DND-41 (cell line): Measurements from ENCODE around the gene PCNX2.

Source experiments
- ATAC-seq: fragments of 200-7000 bp; cut with Tn5 transposase; 3 replicates; pipeline ENCODE4 v1.9.1; 2021; ENCODE audit warnings: low read depth; ENCODE audit not compliant: insufficient read depth
- DNase-seq: peaks from one replicate; pipeline ENCODE4 v3.0.0-alpha.2; 2020
- H2AFZ ChIP-seq: 2 replicates; pipeline ENCODE4 v1.6.0; 2012; ENCODE audit warnings: low read depth, low read length
- H3K27ac ChIP-seq: 2 replicates; pipeline ENCODE4 v1.5.1; 2012; ENCODE audit warnings: low read length, inconsistent platforms
- H3K27me3 ChIP-seq: fragments of 200-600 bp; sonication (generic); 2 replicates; pipeline ENCODE4 v1.6.0; 2012; ENCODE audit warnings: low read length, mild to moderate bottlenecking, inconsistent platforms; ENCODE audit not compliant: insufficient read depth, poor library complexity
- H3K36me3 ChIP-seq: 2 replicates; pipeline ENCODE4 v1.5.1; 2012; ENCODE audit warnings: low read length, inconsistent platforms; ENCODE audit not compliant: insufficient read depth
- H3K4me1 ChIP-seq: 2 replicates; pipeline ENCODE4 v1.5.1; 2012; ENCODE audit warnings: mild to moderate bottlenecking, low read length; ENCODE audit not compliant: insufficient read depth
- H3K4me2 ChIP-seq: 2 replicates; pipeline ENCODE4 v1.6.0; 2012; ENCODE audit warnings: mild to moderate bottlenecking, moderate library complexity, low read length, inconsistent platforms; ENCODE audit not compliant: insufficient read depth
- H3K4me3 ChIP-seq, 2 experiments: fragments of 200-600 bp in 1 of 2; shearing (Covaris generic) in 1 of 2; 2 replicates each; pipeline ENCODE4 v1.5.1; 2012 to 2016; ENCODE audit warnings: inconsistent platforms in 2 of 2, low read length in 2 of 2, mild to moderate bottlenecking in 2 of 2, low read depth in 1 of 2, moderate library complexity in 1 of 2
- H3K79me2 ChIP-seq: 2 replicates; pipeline ENCODE4 v1.6.0; 2012; ENCODE audit warnings: low read length, inconsistent platforms; ENCODE audit not compliant: insufficient read depth
- H3K9ac ChIP-seq: 2 replicates; pipeline ENCODE4 v1.6.0; 2012; ENCODE audit warnings: low read depth, mild to moderate bottlenecking, inconsistent platforms, low read length, moderate library complexity
- H3K9me3 ChIP-seq: 2 replicates; pipeline ENCODE4 v1.5.1; 2012; ENCODE audit warnings: low read length, moderate library complexity, mild to moderate bottlenecking, inconsistent platforms; ENCODE audit not compliant: insufficient read depth, severe bottlenecking
- H4K20me1 ChIP-seq: 2 replicates; pipeline ENCODE4 v1.6.0; 2012; ENCODE audit warnings: low read length; ENCODE audit not compliant: insufficient read depth
- CTCF ChIP-seq: IDR thresholded peaks from 2 replicates; pipeline ENCODE4 v1.5.1; 2012; ENCODE audit warnings: borderline replicate concordance, low read length, moderate library complexity, mild to moderate bottlenecking; ENCODE audit not compliant: poor library complexity, severe bottlenecking; ENCODE audit errors: extremely low read depth
- EZH2 ChIP-seq: IDR thresholded peaks from 3 replicates; pipeline ENCODE4 v1.6.1; 2012; ENCODE audit warnings: borderline replicate concordance, low read depth, mild to moderate bottlenecking, moderate library complexity, low read length, inconsistent platforms; ENCODE audit not compliant: severe bottlenecking

Gene PCNX2

GRCh38 chr1:233034836-233035235, 260.7 kb downstream of the PCNX2 start:
- no peak overlapping the region for H3K9ac ChIP-seq
- TF ChIP-seq EZH2 = no peak
- TF ChIP-seq CTCF = no peak
- no peaks in the 10 kb centered on the region for H4K20me1 ChIP-seq
- no peak overlapping the region for H2AFZ ChIP-seq
- H3K27ac ChIP-seq = no peak overlapping the region
- DNase-seq (no peak), ATAC-seq (no peak)
- no peaks in the 10 kb centered on the region for H3K36me3 ChIP-seq
- no peak overlapping the region for H3K4me3 ChIP-seq
- H3K4me2 ChIP-seq = no peak overlapping the region
- H3K79me2 ChIP-seq = no peaks in the 10 kb centered on the region
- no peaks in the 10 kb centered on the region for H3K27me3 ChIP-seq
- H3K4me1 ChIP-seq = no peaks in the 10 kb centered on the region
- H3K9me3 ChIP-seq = no peaks in the 10 kb centered on the region

GRCh38 chr1:233033361-233033760, 262.2 kb downstream of the PCNX2 start:
- no peaks in the 10 kb centered on the region for H3K36me3 ChIP-seq
- no peak for DNase-seq
- no peak for TF ChIP-seq CTCF
- TF ChIP-seq EZH2 = no peak
- no peak for ATAC-seq
- H3K27ac ChIP-seq = no peak overlapping the region
- H3K9ac ChIP-seq = no peak overlapping the region
- H3K79me2 ChIP-seq = no peaks in the 10 kb centered on the region
- H3K27me3 ChIP-seq = no peaks in the 10 kb centered on the region
- H4K20me1 ChIP-seq = no peaks in the 10 kb centered on the region
- no peak overlapping the region for H3K4me2 ChIP-seq
- H2AFZ ChIP-seq = no peak overlapping the region
- no peak overlapping the region for H3K4me3 ChIP-seq
- H3K4me1 ChIP-seq = no peaks in the 10 kb centered on the region
- no peaks in the 10 kb centered on the region for H3K9me3 ChIP-seq

GRCh38 chr1:233032916-233033315, 262.6 kb downstream of the PCNX2 start:
- H3K79me2 ChIP-seq = no peaks in the 10 kb centered on the region
- no peaks in the 10 kb centered on the region for H4K20me1 ChIP-seq
- TF ChIP-seq EZH2 (no peak), CTCF (no peak)
- H3K4me2 ChIP-seq = no peak overlapping the region
- H3K27me3 ChIP-seq = no peaks in the 10 kb centered on the region
- no peak overlapping the region for H3K4me3 ChIP-seq
- H3K9me3 ChIP-seq = no peaks in the 10 kb centered on the region
- H3K27ac ChIP-seq = no peak overlapping the region
- no peak overlapping the region for H2AFZ ChIP-seq
- H3K9ac ChIP-seq = no peak overlapping the region
- H3K36me3 ChIP-seq = no peaks in the 10 kb centered on the region
- DNase-seq = no peak
- H3K4me1 ChIP-seq = no peaks in the 10 kb centered on the region
- ATAC-seq = no peak

- Histone ChIP-seq H3K27ac (no peak overlapping the region), H3K79me2 (no peaks in the 10 kb centered on the region), H3K4me3 (no peak overlapping the region), H3K4me1 (no peaks in the 10 kb centered on the region), H3K27me3 (no peaks in the 10 kb centered on the region), H4K20me1 (no peaks in the 10 kb centered on the region), H2AFZ (no peak overlapping the region), H3K36me3 (no peaks in the 10 kb centered on the region), H3K4me2 (no peak overlapping the region), H3K9me3 (no peaks in the 10 kb centered on the region), H3K9ac (no peak overlapping the region)
- ATAC-seq = no peak
- no peak for DNase-seq
- no peak for TF ChIP-seq CTCF
- TF ChIP-seq EZH2 = no peak
These were observed 264.0 kb downstream of the PCNX2 start for GRCh38 chr1:233031521-233031920.
